GM12874 (cell line): Measurements from ENCODE around the gene ZNF850.

Experiments
- TF ChIP-seq, protein P1 (sequence below): IDR thresholded peaks from 2 replicates; pipeline ENCODE4 v1.5.1; 2011; ENCODE audit warnings: low read depth, mild to moderate bottlenecking, control low read depth, low read length, moderate library complexity; ENCODE audit not compliant: insufficient read depth

ZNF850 gene

DNA sequence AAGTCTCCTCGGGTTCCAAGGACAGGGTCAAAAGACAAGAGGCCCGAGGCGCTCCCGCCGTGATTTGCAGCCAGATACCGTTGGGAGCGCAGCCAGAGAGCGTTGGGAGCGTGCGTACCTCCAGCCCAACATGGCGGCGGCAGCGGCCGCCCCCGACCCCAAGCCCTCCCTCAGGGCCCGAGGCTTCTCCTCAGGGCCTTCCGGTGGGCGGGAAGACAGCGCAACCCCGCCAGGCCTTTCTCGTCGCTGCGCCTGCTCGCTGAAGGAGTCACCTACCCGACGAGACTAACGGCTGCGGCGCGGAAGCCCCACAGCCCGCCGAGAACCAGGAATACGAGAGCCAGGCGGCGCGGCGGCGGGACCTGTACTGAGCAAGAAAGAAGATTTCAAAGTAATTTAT is 3.2 kb upstream of the ZNF850 start:
- TF ChIP-seq, protein P1, sequence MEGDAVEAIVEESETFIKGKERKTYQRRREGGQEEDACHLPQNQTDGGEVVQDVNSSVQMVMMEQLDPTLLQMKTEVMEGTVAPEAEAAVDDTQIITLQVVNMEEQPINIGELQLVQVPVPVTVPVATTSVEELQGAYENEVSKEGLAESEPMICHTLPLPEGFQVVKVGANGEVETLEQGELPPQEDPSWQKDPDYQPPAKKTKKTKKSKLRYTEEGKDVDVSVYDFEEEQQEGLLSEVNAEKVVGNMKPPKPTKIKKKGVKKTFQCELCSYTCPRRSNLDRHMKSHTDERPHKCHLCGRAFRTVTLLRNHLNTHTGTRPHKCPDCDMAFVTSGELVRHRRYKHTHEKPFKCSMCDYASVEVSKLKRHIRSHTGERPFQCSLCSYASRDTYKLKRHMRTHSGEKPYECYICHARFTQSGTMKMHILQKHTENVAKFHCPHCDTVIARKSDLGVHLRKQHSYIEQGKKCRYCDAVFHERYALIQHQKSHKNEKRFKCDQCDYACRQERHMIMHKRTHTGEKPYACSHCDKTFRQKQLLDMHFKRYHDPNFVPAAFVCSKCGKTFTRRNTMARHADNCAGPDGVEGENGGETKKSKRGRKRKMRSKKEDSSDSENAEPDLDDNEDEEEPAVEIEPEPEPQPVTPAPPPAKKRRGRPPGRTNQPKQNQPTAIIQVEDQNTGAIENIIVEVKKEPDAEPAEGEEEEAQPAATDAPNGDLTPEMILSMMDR: no peak

DNA sequence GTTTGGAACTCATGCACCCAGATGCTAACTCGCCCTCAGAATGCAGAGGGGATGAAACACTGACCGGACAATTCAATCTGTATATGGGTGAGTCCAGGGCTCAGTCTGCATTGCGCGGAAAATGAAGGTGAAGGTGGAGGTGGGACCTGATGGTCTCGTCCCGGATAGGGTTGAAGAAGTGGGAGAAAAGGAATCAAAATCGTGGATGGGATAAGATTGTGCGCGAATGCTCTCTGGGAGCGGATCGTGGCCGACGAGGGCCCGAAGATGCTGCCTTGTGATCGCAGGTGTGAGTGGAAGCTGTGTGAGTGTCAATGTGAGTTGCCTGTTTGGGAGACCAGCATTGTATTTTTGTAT is 594 bp upstream of the ZNF850 start:
- TF ChIP-seq, protein P1: no peak

DNA sequence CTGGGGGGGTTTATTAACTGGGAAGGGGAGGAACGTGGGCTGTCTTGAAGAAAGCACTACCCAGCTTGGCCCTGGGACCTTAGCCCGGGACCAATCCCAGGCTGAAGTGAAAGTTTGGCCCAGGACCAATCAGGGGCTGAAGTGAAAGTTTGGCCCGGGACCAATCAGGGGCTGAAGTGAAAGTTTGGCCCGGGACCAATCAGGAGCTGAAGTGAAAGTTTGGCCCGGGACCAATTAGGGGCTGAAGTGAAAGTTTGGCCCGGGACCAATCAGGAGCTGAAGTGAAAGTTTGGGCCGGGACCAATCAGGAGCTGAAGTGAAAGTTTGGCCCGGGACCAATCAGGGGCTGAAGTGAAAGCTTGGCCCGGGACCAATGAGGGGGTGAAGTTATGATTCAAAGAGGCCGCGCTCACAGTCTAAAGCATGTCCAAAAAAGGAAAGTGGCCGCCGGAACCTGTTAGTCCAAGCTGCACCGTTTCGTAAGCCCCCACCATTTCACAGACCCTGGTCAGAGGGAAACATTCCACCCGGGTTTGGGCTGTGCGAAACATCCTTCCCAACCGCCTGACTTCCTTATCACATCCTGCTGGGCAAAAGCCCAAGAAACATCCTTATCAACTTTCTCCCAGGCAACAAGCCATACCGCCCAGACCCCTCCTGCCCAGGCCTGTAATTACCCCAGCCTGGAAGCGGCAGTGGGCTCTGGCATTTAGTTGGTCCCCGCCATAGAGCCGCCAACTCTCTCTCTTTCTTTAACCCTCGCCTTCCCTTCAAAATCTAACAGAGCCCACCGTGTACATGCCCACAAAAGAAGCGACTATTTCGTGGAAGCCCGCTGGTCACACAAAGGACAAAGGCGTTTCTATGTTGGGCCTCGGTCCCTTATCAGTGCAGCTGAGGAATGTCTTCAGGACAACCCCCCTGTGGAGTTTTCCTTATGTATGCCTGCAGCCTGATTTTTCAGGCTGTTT is 1.1 kb downstream of the ZNF850 start:
- TF ChIP-seq, protein P1: no peak

DNA sequence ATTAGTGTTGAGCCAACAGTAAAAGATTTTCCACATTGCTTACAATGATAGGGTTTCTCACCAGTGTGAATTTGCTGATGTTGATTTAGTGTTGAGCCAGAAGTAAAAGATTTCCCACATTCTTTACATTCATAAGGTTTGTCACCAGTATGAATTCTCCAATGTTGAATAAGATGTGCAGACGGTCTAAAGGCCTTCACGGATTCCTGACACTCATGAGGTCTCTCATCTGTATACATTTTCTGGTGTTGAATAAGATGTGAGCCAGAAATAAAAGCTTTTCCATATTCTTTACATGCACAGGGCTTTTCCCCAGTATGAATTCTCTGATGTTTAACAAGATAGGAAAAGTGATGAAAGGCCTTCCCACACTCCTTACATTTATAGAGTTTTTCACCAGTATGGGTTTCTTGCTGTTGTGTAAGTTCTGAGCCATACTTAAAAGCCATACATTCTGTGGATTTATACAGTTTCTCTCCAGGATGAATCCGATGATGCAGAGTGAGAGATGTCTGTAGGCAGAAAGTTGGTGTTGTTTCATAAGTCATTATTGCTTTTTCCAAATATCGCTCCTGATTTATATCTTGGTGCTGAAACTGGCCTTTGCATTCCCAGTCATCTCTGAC is 22.4 kb downstream of the ZNF850 start:
- TF ChIP-seq, protein P1: no peak

DNA sequence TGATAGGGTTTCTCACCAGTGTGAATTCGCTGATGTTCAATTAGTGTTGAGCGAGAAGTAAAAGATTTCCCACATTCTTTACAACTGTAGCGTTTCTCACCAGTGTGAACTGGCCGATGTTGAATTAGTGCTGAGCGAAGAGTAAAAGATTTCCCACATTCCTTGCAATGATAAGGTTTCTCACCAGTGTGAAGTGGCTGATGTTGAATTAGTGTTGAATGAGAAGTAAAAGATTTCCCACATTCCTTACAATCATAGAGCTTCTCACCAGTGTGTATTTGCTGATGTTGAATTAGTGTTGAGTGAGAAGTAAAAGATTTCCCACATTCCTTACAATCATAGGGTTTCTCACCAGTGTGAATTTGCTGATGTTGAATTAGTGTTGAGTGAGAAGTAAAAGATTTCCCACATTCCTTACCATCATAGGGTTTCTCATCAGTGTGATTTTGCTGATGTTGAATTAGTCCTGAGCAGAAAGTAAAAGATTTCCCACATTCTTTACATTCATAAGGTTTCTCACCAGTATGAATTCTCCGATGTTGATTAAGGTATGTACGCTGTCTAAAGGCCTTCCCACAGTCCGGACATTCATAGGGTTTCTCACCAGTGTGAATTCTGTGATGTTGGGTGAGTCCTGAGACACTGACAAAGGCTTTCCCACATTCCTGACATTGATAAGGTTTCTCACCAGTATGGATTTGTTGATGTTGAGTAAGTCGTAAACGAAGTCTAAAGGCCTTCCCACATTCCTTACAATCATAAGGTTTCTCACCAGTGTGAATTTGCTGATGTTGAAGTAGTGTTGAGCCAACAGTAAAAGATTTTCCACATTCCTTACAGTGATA is 24.0 kb downstream of the ZNF850 start:
- TF ChIP-seq, protein P1: no peak

DNA sequence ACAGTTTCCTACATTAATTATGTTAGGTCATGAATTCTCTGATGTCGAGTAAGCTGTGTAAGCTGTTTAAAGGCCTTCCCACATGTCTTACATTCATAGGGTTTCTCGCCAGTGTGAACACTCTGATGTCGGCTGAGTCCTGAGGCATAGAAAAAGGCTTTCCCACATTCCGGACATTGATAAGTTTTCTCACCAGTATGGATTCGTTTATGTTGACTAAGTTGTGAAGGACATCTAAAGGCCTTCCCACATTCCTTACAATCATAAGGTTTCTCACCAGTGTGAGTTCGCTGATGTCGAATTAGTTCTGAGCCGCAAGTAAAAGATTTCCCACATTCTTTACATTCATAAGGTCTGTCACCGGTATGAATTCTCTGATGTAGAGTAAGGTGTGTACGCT is 24.9 kb downstream of the ZNF850 start:
- TF ChIP-seq, protein P1: no peak

DNA sequence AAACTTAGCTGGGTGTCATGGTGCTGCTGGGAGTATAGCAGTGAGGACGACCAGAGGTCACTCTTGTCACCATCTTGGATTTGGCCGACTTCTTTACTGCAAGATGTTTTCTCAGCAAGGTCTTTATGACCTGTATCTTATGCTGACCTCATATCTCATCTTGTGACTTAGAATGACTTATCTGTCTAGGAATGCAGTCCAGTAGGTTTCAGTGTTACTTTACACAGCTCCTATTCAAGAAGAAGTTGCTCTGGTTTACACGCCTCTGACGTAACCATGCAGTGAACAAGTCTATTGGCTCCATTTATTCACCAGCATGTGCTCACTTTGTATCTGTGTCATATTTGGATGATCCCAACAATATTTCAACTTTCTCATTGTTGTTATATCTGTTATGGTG is 26.7 kb downstream of the ZNF850 start:
- TF ChIP-seq, protein P1: no peak
